ENCODE data around the gene DMTF1. TPM values are rescaled to one million over a fixed set of nuclear protein-coding genes. Genes with fewer than 3 reads are reported as not detected.
"Not testable (repeated sequence)": the region's sequence is repeated elsewhere in the genome, so short reads cannot be mapped to it uniquely, and the experiment has no call there.

The DMTF1 gene
- total and polyA plus RNA-seq, 2 donors from 2014 or later, result 23.6 to 88.6 TPM

GRCh38 chr7:87199700-87200450 is 47.6 kb downstream of the DMTF1 start:
- intact Hi-C loops (cut with DNase I), result no loop called here
- FAIRE-seq, result no peak
- Histone ChIP-seq H3K9ac (ENCODE audit: low read length in 3 of 3) (no peak overlapping the region), H3K4me1 (ENCODE audit: control insufficient read depth in 2 of 3, insufficient read depth in 2 of 3, low read depth in 1 of 3, low read length in 3 of 3) (peaks cover 0 to 28% (median 11%) of the 10 kb centered on the region in 3 donors), H3K27ac (ENCODE audit: low read depth in 2 of 2, low read length in 2 of 2) (no peak overlapping the region), H3K27me3 (ENCODE audit: control insufficient read depth, insufficient read depth, low read length) (no peaks in the 10 kb centered on the region), H3K36me3 (ENCODE audit: control insufficient read depth in 2 of 3, insufficient read depth in 3 of 3, low read length in 3 of 3) (peaks cover 2 to 22% (median 13%) of the 10 kb centered on the region in 3 donors), H3K4me3 (ENCODE audit: low read length in 3 of 3) (no peak overlapping the region), H3K9me3 (ENCODE audit: control insufficient read depth in 2 of 3, insufficient read depth in 1 of 3, low read length in 3 of 3) (peaks cover 0 to 3% (median 0%) of the 10 kb centered on the region in 3 donors)
- DNase-seq, result no peak
- TF ChIP-seq CTCF (IDR thresholded peaks at IDR 0.05; ENCODE audit: borderline replicate concordance, extremely low read depth, insufficient read depth), result no peak

DNA sequence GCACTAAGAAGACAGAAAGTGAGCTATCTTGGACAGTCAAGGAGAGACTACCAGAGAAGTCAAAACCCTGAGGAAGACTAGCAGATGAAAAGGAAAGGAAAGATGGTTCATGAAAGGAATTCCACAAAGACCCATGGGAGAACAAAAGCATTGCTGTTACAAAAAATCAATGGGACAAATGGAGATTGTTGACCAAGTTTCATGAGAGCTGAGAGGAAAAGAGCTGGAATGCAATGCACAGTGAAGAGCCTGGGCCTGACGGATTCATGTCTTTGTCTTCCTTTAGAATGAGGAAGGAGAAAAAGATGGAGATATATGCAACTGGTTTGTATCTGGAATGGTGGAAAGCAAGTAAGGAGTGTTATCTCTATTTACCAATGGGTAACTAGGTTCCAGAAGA is 50.0 kb downstream of the DMTF1 start:
- FAIRE-seq (no peak), DNase-seq (no peak)
- Histone ChIP-seq H3K36me3 (ENCODE audit: control insufficient read depth in 2 of 3, insufficient read depth in 3 of 3, low read length in 3 of 3) (peaks cover 0 to 7% (median 0%) of the 10 kb centered on the region in 3 donors), H3K9ac (ENCODE audit: low read length in 3 of 3) (no peak overlapping the region), H3K9me3 (ENCODE audit: control insufficient read depth in 2 of 3, insufficient read depth in 1 of 3, low read length in 3 of 3) (peaks cover 0 to 17% (median 2%) of the 10 kb centered on the region in 3 donors), H3K27me3 (ENCODE audit: control insufficient read depth, insufficient read depth, low read length) (no peaks in the 10 kb centered on the region), H3K4me3 (ENCODE audit: low read length in 3 of 3) (no peak overlapping the region), H3K27ac (ENCODE audit: low read depth in 2 of 2, low read length in 2 of 2) (no peak overlapping the region), H3K4me1 (ENCODE audit: control insufficient read depth in 2 of 3, insufficient read depth in 2 of 3, low read depth in 1 of 3, low read length in 3 of 3) (peaks cover 0 to 28% (median 11%) of the 10 kb centered on the region in 3 donors)
- no peak for TF ChIP-seq CTCF (IDR thresholded peaks at IDR 0.05; ENCODE audit: borderline replicate concordance, extremely low read depth, insufficient read depth)
- intact Hi-C loops (cut with DNase I), result no loop called here

DNA sequence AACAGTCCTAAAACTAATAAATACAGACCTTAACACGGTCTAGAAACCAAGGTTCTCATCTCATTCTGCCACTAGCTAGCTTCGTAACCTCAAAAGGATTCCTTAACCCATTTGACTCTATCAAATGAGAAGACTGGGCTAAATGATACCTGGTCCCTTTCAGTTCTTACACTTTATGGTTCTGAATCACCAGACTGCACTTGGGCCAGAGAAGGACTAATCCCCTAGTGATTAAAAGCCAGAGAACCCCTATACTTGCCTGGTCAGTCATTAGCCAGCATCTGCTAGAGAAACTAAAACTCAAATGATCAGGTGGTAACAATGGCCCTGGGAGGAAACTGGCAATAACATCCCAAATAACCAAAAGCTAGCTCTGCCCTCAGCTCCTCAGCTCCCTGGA is 50.5 kb downstream of the DMTF1 start:
- FAIRE-seq (no peak), DNase-seq (no peak)
- intact Hi-C loops (cut with DNase I), result no loop called here
- H3K27me3 ChIP-seq (ENCODE audit: control insufficient read depth, insufficient read depth, low read length), result no peaks in the 10 kb centered on the region
- peaks cover 0 to 28% (median 11%) of the 10 kb centered on the region in 3 donors for H3K4me1 ChIP-seq (ENCODE audit: control insufficient read depth in 2 of 3, insufficient read depth in 2 of 3, low read depth in 1 of 3, low read length in 3 of 3)
- peaks cover 0 to 17% (median 2%) of the 10 kb centered on the region in 3 donors for H3K9me3 ChIP-seq (ENCODE audit: control insufficient read depth in 2 of 3, insufficient read depth in 1 of 3, low read length in 3 of 3)
- no peak overlapping the region for H3K27ac ChIP-seq (ENCODE audit: low read depth in 2 of 2, low read length in 2 of 2)
- no peak for TF ChIP-seq CTCF (IDR thresholded peaks at IDR 0.05; ENCODE audit: borderline replicate concordance, extremely low read depth, insufficient read depth)
- H3K4me3 ChIP-seq (ENCODE audit: low read length in 3 of 3), result no peak overlapping the region
- peaks cover 0 to 3% (median 0%) of the 10 kb centered on the region in 3 donors for H3K36me3 ChIP-seq (ENCODE audit: control insufficient read depth in 2 of 3, insufficient read depth in 3 of 3, low read length in 3 of 3)
- no peak overlapping the region for H3K9ac ChIP-seq (ENCODE audit: low read length in 3 of 3)

- FAIRE-seq; DNase-seq; H3K9ac ChIP-seq (ENCODE audit: low read length in 3 of 3); intact Hi-C loops (cut with DNase I); H3K27me3 ChIP-seq (ENCODE audit: control insufficient read depth, insufficient read depth, low read length); H3K36me3 ChIP-seq (ENCODE audit: control insufficient read depth in 2 of 3, insufficient read depth in 3 of 3, low read length in 3 of 3); H3K4me3 ChIP-seq (ENCODE audit: low read length in 3 of 3); H3K27ac ChIP-seq (ENCODE audit: low read depth in 2 of 2, low read length in 2 of 2): not testable (repeated sequence)
- Histone ChIP-seq H3K9me3 (ENCODE audit: control insufficient read depth in 2 of 3, insufficient read depth in 1 of 3, low read length in 3 of 3) (peaks cover 0 to 17% (median 2%) of the 10 kb centered on the region in 3 donors), H3K4me1 (ENCODE audit: control insufficient read depth in 2 of 3, insufficient read depth in 2 of 3, low read depth in 1 of 3, low read length in 3 of 3) (peaks cover 0 to 25% (median 11%) of the 10 kb centered on the region in 3 donors)
Observed at GRCh38 chr7:87203929-87204328, 51.7 kb downstream of the DMTF1 start.

Data from kidney (tissue), 14 donors.